DND-41 (cell line): ENCODE measurements around the gene NRXN3.

ENCODE experiments used
- ATAC-seq: fragments of 200-7000 bp; cut with Tn5 transposase; 3 replicates; pipeline ENCODE4 v1.9.1; 2021; ENCODE audit warnings: low read depth; ENCODE audit not compliant: insufficient read depth
- DNase-seq: peaks from one replicate; pipeline ENCODE4 v3.0.0-alpha.2; 2020
- H2AFZ ChIP-seq: 2 replicates; pipeline ENCODE4 v1.6.0; 2012; ENCODE audit warnings: low read depth, low read length
- H3K27ac ChIP-seq: 2 replicates; pipeline ENCODE4 v1.5.1; 2012; ENCODE audit warnings: low read length, inconsistent platforms
- H3K27me3 ChIP-seq: fragments of 200-600 bp; sonication (generic); 2 replicates; pipeline ENCODE4 v1.6.0; 2012; ENCODE audit warnings: low read length, mild to moderate bottlenecking, inconsistent platforms; ENCODE audit not compliant: insufficient read depth, poor library complexity
- H3K36me3 ChIP-seq: 2 replicates; pipeline ENCODE4 v1.5.1; 2012; ENCODE audit warnings: low read length, inconsistent platforms; ENCODE audit not compliant: insufficient read depth
- H3K4me1 ChIP-seq: 2 replicates; pipeline ENCODE4 v1.5.1; 2012; ENCODE audit warnings: mild to moderate bottlenecking, low read length; ENCODE audit not compliant: insufficient read depth
- H3K4me2 ChIP-seq: 2 replicates; pipeline ENCODE4 v1.6.0; 2012; ENCODE audit warnings: mild to moderate bottlenecking, moderate library complexity, low read length, inconsistent platforms; ENCODE audit not compliant: insufficient read depth
- H3K4me3 ChIP-seq, 2 experiments: fragments of 200-600 bp in 1 of 2; shearing (Covaris generic) in 1 of 2; 2 replicates each; pipeline ENCODE4 v1.5.1; 2012 to 2016; ENCODE audit warnings: inconsistent platforms in 2 of 2, low read length in 2 of 2, mild to moderate bottlenecking in 2 of 2, low read depth in 1 of 2, moderate library complexity in 1 of 2
- H3K79me2 ChIP-seq: 2 replicates; pipeline ENCODE4 v1.6.0; 2012; ENCODE audit warnings: low read length, inconsistent platforms; ENCODE audit not compliant: insufficient read depth
- H3K9ac ChIP-seq: 2 replicates; pipeline ENCODE4 v1.6.0; 2012; ENCODE audit warnings: low read depth, mild to moderate bottlenecking, inconsistent platforms, low read length, moderate library complexity
- H3K9me3 ChIP-seq: 2 replicates; pipeline ENCODE4 v1.5.1; 2012; ENCODE audit warnings: low read length, moderate library complexity, mild to moderate bottlenecking, inconsistent platforms; ENCODE audit not compliant: insufficient read depth, severe bottlenecking
- H4K20me1 ChIP-seq: 2 replicates; pipeline ENCODE4 v1.6.0; 2012; ENCODE audit warnings: low read length; ENCODE audit not compliant: insufficient read depth
- EZH2 ChIP-seq: IDR thresholded peaks from 3 replicates; pipeline ENCODE4 v1.6.1; 2012; ENCODE audit warnings: borderline replicate concordance, low read depth, mild to moderate bottlenecking, moderate library complexity, low read length, inconsistent platforms; ENCODE audit not compliant: severe bottlenecking
- TF ChIP-seq, protein P1 (sequence below): IDR thresholded peaks from 2 replicates; pipeline ENCODE4 v1.5.1; 2012; ENCODE audit warnings: borderline replicate concordance, low read length, moderate library complexity, mild to moderate bottlenecking; ENCODE audit not compliant: poor library complexity, severe bottlenecking; ENCODE audit errors: extremely low read depth

The NRXN3 gene

GRCh38 chr14:78222746-78223145 lies 52.6 kb downstream of the NRXN3 start:
- no peaks in the 10 kb centered on the region for H3K9me3 ChIP-seq
- H3K36me3 ChIP-seq: no peaks in the 10 kb centered on the region
- H2AFZ ChIP-seq: no peak overlapping the region
- no peaks in the 10 kb centered on the region for H4K20me1 ChIP-seq
- no peaks in the 10 kb centered on the region for H3K27me3 ChIP-seq
- TF ChIP-seq, protein P1, sequence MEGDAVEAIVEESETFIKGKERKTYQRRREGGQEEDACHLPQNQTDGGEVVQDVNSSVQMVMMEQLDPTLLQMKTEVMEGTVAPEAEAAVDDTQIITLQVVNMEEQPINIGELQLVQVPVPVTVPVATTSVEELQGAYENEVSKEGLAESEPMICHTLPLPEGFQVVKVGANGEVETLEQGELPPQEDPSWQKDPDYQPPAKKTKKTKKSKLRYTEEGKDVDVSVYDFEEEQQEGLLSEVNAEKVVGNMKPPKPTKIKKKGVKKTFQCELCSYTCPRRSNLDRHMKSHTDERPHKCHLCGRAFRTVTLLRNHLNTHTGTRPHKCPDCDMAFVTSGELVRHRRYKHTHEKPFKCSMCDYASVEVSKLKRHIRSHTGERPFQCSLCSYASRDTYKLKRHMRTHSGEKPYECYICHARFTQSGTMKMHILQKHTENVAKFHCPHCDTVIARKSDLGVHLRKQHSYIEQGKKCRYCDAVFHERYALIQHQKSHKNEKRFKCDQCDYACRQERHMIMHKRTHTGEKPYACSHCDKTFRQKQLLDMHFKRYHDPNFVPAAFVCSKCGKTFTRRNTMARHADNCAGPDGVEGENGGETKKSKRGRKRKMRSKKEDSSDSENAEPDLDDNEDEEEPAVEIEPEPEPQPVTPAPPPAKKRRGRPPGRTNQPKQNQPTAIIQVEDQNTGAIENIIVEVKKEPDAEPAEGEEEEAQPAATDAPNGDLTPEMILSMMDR: no peak
- no peak for TF ChIP-seq EZH2
- no peaks in the 10 kb centered on the region for H3K79me2 ChIP-seq
- ATAC-seq (no peak), DNase-seq (no peak)
- H3K4me1 ChIP-seq: no peaks in the 10 kb centered on the region
- no peak overlapping the region for H3K4me2 ChIP-seq
- H3K27ac ChIP-seq: no peak overlapping the region
- H3K4me3 ChIP-seq: no peak overlapping the region
- H3K9ac ChIP-seq: no peak overlapping the region

- Histone ChIP-seq H3K4me3 (no peak overlapping the region), H4K20me1 (no peaks in the 10 kb centered on the region), H3K4me2 (no peak overlapping the region), H3K79me2 (no peaks in the 10 kb centered on the region), H3K9ac (no peak overlapping the region), H2AFZ (no peak overlapping the region), H3K27me3 (no peaks in the 10 kb centered on the region), H3K27ac (no peak overlapping the region), H3K4me1 (no peaks in the 10 kb centered on the region), H3K9me3 (no peaks in the 10 kb centered on the region), H3K36me3 (no peaks in the 10 kb centered on the region)
- ATAC-seq: no peak
- TF ChIP-seq, protein P1: no peak
- TF ChIP-seq EZH2: no peak
- DNase-seq: no peak
Measured at GRCh38 chr14:78227248-78228077, 57.3 kb downstream of the NRXN3 start.

- no peak for TF ChIP-seq EZH2
- TF ChIP-seq, protein P1: no peak
- Histone ChIP-seq H3K4me3 (no peak overlapping the region), H3K27me3 (no peaks in the 10 kb centered on the region), H3K9me3 (no peaks in the 10 kb centered on the region), H3K36me3 (no peaks in the 10 kb centered on the region), H4K20me1 (no peaks in the 10 kb centered on the region), H2AFZ (no peak overlapping the region), H3K9ac (no peak overlapping the region), H3K27ac (no peak overlapping the region), H3K79me2 (no peaks in the 10 kb centered on the region), H3K4me1 (no peaks in the 10 kb centered on the region), H3K4me2 (no peak overlapping the region)
- no peak for DNase-seq
- no peak for ATAC-seq
Measured at GRCh38 chr14:78228702-78229327, 58.6 kb downstream of the NRXN3 start.
